Fibroblast of skin of left quadriceps (primary cell): ENCODE results near the gene SIN3B.
"Not testable (repeated sequence)": the region's sequence is repeated elsewhere in the genome, so short reads cannot be mapped to it uniquely, and the experiment has no call there.

Experiments
- DNase-seq, 2 experiments: peaks; one replicate each; pipeline ENCODE4 v3.0.0-alpha.2; 2013; ENCODE audit warnings: low read depth in 2 of 2

SIN3B gene

GRCh38 chr19:16829010-16829821 lies at the start of gene SIN3B:
Gene SIN3B, plus strand, starts transcription at chr19:16829398. Its CDS starts 23 bp downstream, at chr19:16829421.
- DNase-seq, result peak; percentile 76 to 80

- no peak for DNase-seq
Observed at GRCh38 chr19:16779539-16780163, 49.5 kb upstream of the SIN3B start.

GRCh38 chr19:16782719-16783118 lies 46.5 kb upstream of the SIN3B start:
- DNase-seq, result no peak

GRCh38 chr19:16788479-16788878 lies 40.7 kb upstream of the SIN3B start:
- DNase-seq, result no peak

GRCh38 chr19:16789238-16789637 lies 40.0 kb upstream of the SIN3B start:
- DNase-seq, result no peak

GRCh38 chr19:16790051-16790450 lies 39.1 kb upstream of the SIN3B start:
- no peak for DNase-seq

- no peak for DNase-seq
Observed at GRCh38 chr19:16791942-16792341, 37.3 kb upstream of the SIN3B start.

GRCh38 chr19:16794456-16795441 lies 34.4 kb upstream of the SIN3B start:
- DNase-seq, result no peak

GRCh38 chr19:16795731-16796130 lies 33.5 kb upstream of the SIN3B start:
- DNase-seq, result no peak

GRCh38 chr19:16797876-16798275 lies 31.3 kb upstream of the SIN3B start:
- DNase-seq, result no peak

- DNase-seq, result not testable (repeated sequence)
Observed at GRCh38 chr19:16798326-16798725, 30.9 kb upstream of the SIN3B start.

- DNase-seq, result no peak
Observed at GRCh38 chr19:16799740-16800139, 29.5 kb upstream of the SIN3B start.

- DNase-seq, result no peak
Observed at GRCh38 chr19:16801600-16802013, 27.6 kb upstream of the SIN3B start.

GRCh38 chr19:16804176-16804575 lies 25.0 kb upstream of the SIN3B start:
- no peak for DNase-seq

GRCh38 chr19:16807549-16808284 lies 21.5 kb upstream of the SIN3B start:
- DNase-seq, result no peak

GRCh38 chr19:16814526-16815100 lies 14.6 kb upstream of the SIN3B start:
- DNase-seq, result no peak

- no peak for DNase-seq
Observed at GRCh38 chr19:16820056-16820455, 9.1 kb upstream of the SIN3B start.

- DNase-seq, result no peak
Observed at GRCh38 chr19:16821081-16821480, 8.1 kb upstream of the SIN3B start.

- no peak for DNase-seq
Observed at GRCh38 chr19:16822648-16823047, 6.5 kb upstream of the SIN3B start.

- no peak for DNase-seq
Observed at GRCh38 chr19:16824658-16825311, 4.4 kb upstream of the SIN3B start.
